Measurements from ENCODE around the gene DNHD1. TPM values are rescaled to one million over a fixed set of nuclear protein-coding genes. Genes with fewer than 3 reads are reported as not detected.

Gene DNHD1
- total RNA-seq, 2 donors from 2014 or later: 11.5 to 31.4 TPM

DNA sequence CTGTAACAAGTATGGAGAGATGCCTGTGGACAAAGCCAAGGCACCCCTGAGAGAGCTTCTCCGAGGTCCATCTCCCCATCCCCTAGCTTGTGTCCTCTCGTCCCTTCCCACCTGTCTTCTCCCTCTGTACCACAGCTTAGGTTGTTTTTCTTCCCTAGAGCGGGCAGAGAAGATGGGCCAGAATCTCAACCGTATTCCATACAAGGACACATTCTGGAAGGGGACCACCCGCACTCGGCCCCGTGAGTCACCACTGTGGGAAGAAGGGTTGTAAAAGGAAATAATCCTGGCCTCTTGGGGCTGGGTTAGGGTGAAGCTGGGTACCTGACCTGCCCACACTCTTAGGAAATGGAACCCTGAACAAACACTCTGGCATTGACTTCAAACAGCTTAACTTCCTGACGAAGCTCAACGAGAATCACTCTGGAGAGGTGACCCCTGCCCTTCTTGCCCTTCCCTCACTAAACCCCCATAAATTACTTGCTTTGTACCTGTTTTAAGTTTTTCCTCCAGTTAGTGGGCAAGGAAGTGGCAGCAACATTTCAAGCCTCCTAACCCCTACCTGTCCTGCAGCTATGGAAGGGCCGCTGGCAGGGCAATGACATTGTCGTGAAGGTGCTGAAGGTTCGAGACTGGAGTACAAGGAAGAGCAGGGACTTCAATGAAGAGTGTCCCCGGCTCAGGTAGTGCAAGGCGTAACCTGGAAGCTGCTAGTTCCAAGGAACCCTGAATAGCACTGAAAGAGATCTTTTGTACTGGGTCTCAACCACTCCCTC is 111.8 kb downstream of the DNHD1 start:
- H3K4me3 ChIP-seq: no peak overlapping the region
- H3K27ac ChIP-seq: peak overlapping the region; percentile 93 to 95
- peaks cover 5 to 32% of the 10 kb centered on the region in 2 donors for H3K36me3 ChIP-seq
- TF ChIP-seq POLR2AphosphoS5 (IDR thresholded peaks at IDR 0.05) (peak; percentile 24), POLR2A (IDR thresholded peaks at IDR 0.05) (no peak)
- TF ChIP-seq, protein P1, sequence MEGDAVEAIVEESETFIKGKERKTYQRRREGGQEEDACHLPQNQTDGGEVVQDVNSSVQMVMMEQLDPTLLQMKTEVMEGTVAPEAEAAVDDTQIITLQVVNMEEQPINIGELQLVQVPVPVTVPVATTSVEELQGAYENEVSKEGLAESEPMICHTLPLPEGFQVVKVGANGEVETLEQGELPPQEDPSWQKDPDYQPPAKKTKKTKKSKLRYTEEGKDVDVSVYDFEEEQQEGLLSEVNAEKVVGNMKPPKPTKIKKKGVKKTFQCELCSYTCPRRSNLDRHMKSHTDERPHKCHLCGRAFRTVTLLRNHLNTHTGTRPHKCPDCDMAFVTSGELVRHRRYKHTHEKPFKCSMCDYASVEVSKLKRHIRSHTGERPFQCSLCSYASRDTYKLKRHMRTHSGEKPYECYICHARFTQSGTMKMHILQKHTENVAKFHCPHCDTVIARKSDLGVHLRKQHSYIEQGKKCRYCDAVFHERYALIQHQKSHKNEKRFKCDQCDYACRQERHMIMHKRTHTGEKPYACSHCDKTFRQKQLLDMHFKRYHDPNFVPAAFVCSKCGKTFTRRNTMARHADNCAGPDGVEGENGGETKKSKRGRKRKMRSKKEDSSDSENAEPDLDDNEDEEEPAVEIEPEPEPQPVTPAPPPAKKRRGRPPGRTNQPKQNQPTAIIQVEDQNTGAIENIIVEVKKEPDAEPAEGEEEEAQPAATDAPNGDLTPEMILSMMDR (IDR thresholded peaks at IDR 0.05): no peak
- intact Hi-C loops (cut with DNase I): no loop called here
- 72% methylated on average over 14 of the region's 14 CpGs for WGBS
- H3K4me1 ChIP-seq (replicated peaks): peaks cover 17% of the 10 kb centered on the region
- H3K9me3 ChIP-seq: no peaks in the 10 kb centered on the region
- H3K27me3 ChIP-seq (replicated peaks; ENCODE audit: insufficient read depth): no peaks in the 10 kb centered on the region
- DNase-seq (ENCODE audit: low spot score): no peak

DNA sequence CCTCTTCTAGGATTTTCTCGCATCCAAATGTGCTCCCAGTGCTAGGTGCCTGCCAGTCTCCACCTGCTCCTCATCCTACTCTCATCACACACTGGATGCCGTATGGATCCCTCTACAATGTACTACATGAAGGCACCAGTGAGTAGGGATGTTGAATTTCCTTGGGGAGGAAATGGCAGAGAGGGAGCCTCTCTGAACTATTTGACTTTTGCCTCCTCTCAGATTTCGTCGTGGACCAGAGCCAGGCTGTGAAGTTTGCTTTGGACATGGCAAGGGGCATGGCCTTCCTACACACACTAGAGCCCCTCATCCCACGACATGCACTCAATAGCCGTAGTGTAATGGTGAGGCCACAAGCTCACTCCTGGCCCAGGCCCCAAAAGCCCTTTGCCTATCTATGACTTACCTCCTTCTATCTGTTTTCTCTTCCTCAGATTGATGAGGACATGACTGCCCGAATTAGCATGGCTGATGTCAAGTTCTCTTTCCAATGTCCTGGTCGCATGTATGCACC is 112.5 kb downstream of the DNHD1 start:
- TF ChIP-seq, protein P1 (IDR thresholded peaks at IDR 0.05): no peak
- no peak for TF ChIP-seq POLR2A (IDR thresholded peaks at IDR 0.05)
- no peak for TF ChIP-seq POLR2AphosphoS5 (IDR thresholded peaks at IDR 0.05)
- Histone ChIP-seq H3K36me3 (peaks cover 5 to 32% of the 10 kb centered on the region in 2 donors), H3K4me1 (replicated peaks) (peaks cover 17% of the 10 kb centered on the region), H3K4me3 (no peak overlapping the region), H3K9me3 (no peaks in the 10 kb centered on the region), H3K27ac (peak overlapping the region; percentile 93 to 95), H3K27me3 (replicated peaks; ENCODE audit: insufficient read depth) (no peaks in the 10 kb centered on the region)
- 77% methylated on average over 8 of the region's 8 CpGs for WGBS
- intact Hi-C loops (cut with DNase I): loop anchor here (5.0 kb wide), 1 partner anchor 73 kb away; the partner anchor contains the start of gene MRPL17
- no peak for DNase-seq (ENCODE audit: low spot score)

DNA sequence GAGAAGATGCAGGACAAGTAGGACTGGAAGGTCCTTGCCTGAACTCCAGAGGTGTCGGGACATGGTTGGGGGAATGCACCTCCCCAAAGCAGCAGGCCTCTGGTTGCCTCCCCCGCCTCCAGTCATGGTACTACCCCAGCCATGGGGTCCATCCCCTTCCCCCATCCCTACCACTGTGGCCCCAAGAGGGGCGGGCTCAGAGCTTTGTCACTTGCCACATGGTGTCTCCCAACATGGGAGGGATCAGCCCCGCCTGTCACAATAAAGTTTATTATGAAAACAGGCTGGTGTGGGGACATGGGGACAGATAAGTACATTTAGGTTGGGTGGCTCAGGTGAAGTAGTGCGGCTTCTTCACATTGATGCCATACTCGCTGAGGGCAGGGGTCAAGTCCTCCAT is 113.5 kb downstream of the DNHD1 start:
- H3K36me3 ChIP-seq: peaks cover 5 to 32% of the 10 kb centered on the region in 2 donors
- DNase-seq (ENCODE audit: low spot score): no peak
- no peaks in the 10 kb centered on the region for H3K9me3 ChIP-seq
- no peak overlapping the region for H3K4me3 ChIP-seq
- H3K27me3 ChIP-seq (replicated peaks; ENCODE audit: insufficient read depth): no peaks in the 10 kb centered on the region
- intact Hi-C loops (cut with DNase I): loop anchor here (5.0 kb wide), 1 partner anchor 72 kb away; the partner anchor contains the start of gene MRPL17
- TF ChIP-seq, protein P1 (IDR thresholded peaks at IDR 0.05): no peak
- TF ChIP-seq POLR2A (IDR thresholded peaks at IDR 0.05): no peak
- no peak for TF ChIP-seq POLR2AphosphoS5 (IDR thresholded peaks at IDR 0.05)
- peaks cover 17% of the 10 kb centered on the region for H3K4me1 ChIP-seq (replicated peaks)
- peak overlapping the region; percentile 98 for H3K27ac ChIP-seq
- 81% methylated on average over 6 of the region's 6 CpGs for WGBS

DNA sequence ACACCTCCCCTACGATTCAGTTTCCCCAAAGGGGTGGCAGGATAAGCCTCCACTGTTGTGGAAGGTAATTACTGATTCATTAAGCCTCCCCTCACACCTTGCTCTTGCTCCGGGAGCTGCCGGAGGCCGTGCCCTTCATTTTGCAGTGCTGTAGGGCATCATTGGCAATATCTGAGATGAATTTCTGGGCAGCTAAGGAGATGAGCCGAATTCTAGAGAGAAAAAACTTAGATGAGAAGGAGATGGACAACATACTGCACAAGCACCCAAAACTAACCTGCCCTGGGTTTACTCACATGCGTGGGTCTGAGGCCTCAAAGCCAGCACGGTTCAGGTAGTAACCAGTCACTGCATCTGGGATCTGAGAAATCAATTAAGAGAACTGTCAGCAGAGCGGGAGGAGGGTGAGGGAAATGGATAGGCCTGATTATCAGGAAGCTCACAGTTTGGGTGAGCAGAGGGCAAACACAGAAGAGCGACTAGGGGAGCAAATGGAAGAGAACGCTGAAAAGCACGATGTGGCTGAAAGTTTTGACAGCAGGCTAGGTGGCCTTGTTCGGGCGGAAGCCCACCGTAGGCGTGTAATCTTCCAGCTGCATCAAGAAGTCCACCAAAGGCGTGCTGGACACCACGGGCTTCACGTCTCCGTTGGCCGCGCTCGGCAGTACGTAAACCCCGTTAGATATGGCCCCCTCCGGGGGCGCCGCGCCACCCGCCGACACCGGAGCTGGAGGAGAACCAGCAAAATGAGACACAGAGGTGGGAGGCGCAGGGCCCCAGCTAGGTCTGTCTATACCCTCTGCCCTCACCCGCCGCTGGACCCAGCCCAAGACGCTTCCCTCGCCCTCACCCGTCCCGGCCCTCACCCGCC is 114.2 kb downstream of the DNHD1 start:
- Histone ChIP-seq H3K9me3 (no peaks in the 10 kb centered on the region), H3K4me3 (peak overlapping the region; percentile 74 to 91), H3K27ac (peak overlapping the region; percentile 98), H3K27me3 (replicated peaks; ENCODE audit: insufficient read depth) (no peaks in the 10 kb centered on the region), H3K36me3 (peaks cover 5 to 32% of the 10 kb centered on the region in 2 donors), H3K4me1 (replicated peaks) (peaks cover 17% of the 10 kb centered on the region)
- no peak for DNase-seq (ENCODE audit: low spot score)
- WGBS: 12% methylated on average over 38 of the region's 39 CpGs
- TF ChIP-seq POLR2A (IDR thresholded peaks at IDR 0.05): no peak
- TF ChIP-seq, protein P1 (IDR thresholded peaks at IDR 0.05): no peak
- TF ChIP-seq POLR2AphosphoS5 (IDR thresholded peaks at IDR 0.05): peak; percentile 19
- intact Hi-C loops (cut with DNase I): loop anchor here (5.0 kb wide), 1 partner anchor 71 kb away; the partner anchor contains the start of gene MRPL17

Measured in prostate gland (tissue), 2 donors.